OCI-LY3 (cell line): Measurements from ENCODE around the gene HOXD3.

Experiments
- H2AFZ ChIP-seq: fragments of 200-600, 300-600 bp; shearing (Covaris generic); 2 replicates; pipeline ENCODE4 v1.6.0; 2014; ENCODE audit warnings: antibody characterized with exemption, low read depth, low read length
- H3K27ac ChIP-seq: fragments of 200-600, 300-600 bp; sonication (generic); 2 replicates; pipeline ENCODE4 v1.5.1; 2014; ENCODE audit warnings: mild to moderate bottlenecking, low read length, moderate library complexity, mixed read lengths
- H3K27me3 ChIP-seq: fragments of 200-600, 300-600 bp; sonication (generic); 2 replicates; pipeline ENCODE4 v1.6.1; 2014; ENCODE audit warnings: low read depth, low read length, mixed read lengths
- H3K36me3 ChIP-seq: fragments of 200-600, 300-600 bp; sonication (generic); replicated peaks from 2 replicates; pipeline ENCODE3; 2014; ENCODE audit warnings: low read depth, low read length, mixed read lengths
- H3K4me1 ChIP-seq: fragments of 300-600, 200-600 bp; sonication (generic); 2 replicates; pipeline ENCODE4 v1.6.1; 2014; ENCODE audit warnings: low read length, mixed read lengths
- H3K4me2 ChIP-seq: fragments of 200-600, 300-600 bp; sonication (generic); 2 replicates; pipeline ENCODE4 v1.6.1; 2014; ENCODE audit warnings: low read length, mixed read lengths
- H3K4me3 ChIP-seq: fragments of 300-600, 200-600 bp; sonication (generic); 2 replicates; pipeline ENCODE4 v1.5.1; 2014; ENCODE audit warnings: antibody characterized with exemption, mild to moderate bottlenecking, low read length, moderate library complexity
- H3K79me2 ChIP-seq: fragments of 300-600, 200-600 bp; shearing (Covaris generic); 2 replicates; pipeline ENCODE4 v1.6.1; 2014; ENCODE audit warnings: mild to moderate bottlenecking, low read length, mixed read lengths
- H3K9ac ChIP-seq: fragments of 300-600, 200-600 bp; shearing (Covaris generic); 2 replicates; pipeline ENCODE4 v1.6.0; 2014; ENCODE audit warnings: mild to moderate bottlenecking, low read length, moderate library complexity
- H3K9me3 ChIP-seq: fragments of 200-600, 300-600 bp; shearing (Covaris generic); 2 replicates; pipeline ENCODE4 v1.6.1; 2014; ENCODE audit warnings: low read length, mixed read lengths; ENCODE audit not compliant: insufficient read depth
- H4K20me1 ChIP-seq: fragments of 200-600, 300-600 bp; sonication (generic); 2 replicates; pipeline ENCODE4 v1.6.1; 2016; ENCODE audit warnings: low read length, mixed read lengths; ENCODE audit not compliant: insufficient read depth
- EZH2phosphoT487 ChIP-seq: fragments of 200-600 bp; shearing (Covaris generic); IDR thresholded peaks from 2 replicates; pipeline ENCODE4 v1.6.1; 2018; ENCODE audit warnings: antibody characterized with exemption, mixed run types, low read depth
- TF ChIP-seq, protein P1 (sequence below): fragments of 200-600, 300-600 bp; sonication (generic); IDR thresholded peaks from 2 replicates; pipeline ENCODE4 v1.5.1; 2014; ENCODE audit warnings: antibody characterized with exemption, low read length, low read depth

Gene HOXD3

DNA sequence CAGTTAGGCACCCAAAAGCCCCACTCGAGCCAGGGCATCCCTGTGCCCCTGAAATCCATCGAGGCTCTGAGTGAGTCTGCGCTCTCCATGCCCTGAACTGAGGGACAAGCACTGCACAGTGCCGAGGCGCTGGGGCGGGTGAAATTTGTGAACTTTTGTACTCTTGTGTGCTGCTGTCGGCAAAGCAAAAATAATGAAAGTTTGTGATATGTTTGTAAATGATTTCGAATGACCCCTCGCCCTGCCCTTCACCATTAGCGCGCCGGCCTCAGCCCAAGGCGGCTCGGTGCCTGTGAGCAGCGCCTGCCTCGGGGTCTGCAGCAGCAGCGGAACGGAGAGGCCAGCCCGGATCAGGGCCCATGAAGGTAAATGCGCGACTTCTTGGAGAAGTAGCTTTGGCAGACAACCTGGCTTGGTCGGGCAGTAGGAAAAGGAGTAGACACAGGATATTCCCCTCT is 7.6 kb upstream of the HOXD3 start:
- H3K27me3 ChIP-seq = peaks cover 3% of the 10 kb centered on the region; the same call in 1 of the 2 replicates
- no peak overlapping the region for H3K4me3 ChIP-seq
- H3K27ac ChIP-seq = no peak overlapping the region
- no peaks in the 10 kb centered on the region for H3K9me3 ChIP-seq
- H3K36me3 ChIP-seq = no peaks in the 10 kb centered on the region
- TF ChIP-seq, protein P1, sequence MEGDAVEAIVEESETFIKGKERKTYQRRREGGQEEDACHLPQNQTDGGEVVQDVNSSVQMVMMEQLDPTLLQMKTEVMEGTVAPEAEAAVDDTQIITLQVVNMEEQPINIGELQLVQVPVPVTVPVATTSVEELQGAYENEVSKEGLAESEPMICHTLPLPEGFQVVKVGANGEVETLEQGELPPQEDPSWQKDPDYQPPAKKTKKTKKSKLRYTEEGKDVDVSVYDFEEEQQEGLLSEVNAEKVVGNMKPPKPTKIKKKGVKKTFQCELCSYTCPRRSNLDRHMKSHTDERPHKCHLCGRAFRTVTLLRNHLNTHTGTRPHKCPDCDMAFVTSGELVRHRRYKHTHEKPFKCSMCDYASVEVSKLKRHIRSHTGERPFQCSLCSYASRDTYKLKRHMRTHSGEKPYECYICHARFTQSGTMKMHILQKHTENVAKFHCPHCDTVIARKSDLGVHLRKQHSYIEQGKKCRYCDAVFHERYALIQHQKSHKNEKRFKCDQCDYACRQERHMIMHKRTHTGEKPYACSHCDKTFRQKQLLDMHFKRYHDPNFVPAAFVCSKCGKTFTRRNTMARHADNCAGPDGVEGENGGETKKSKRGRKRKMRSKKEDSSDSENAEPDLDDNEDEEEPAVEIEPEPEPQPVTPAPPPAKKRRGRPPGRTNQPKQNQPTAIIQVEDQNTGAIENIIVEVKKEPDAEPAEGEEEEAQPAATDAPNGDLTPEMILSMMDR = no peak
- no peak for TF ChIP-seq EZH2phosphoT487
- no peak overlapping the region for H2AFZ ChIP-seq
- no peaks in the 10 kb centered on the region for H3K79me2 ChIP-seq
- no peaks in the 10 kb centered on the region for H4K20me1 ChIP-seq
- no peak overlapping the region for H3K9ac ChIP-seq
- H3K4me1 ChIP-seq = no peaks in the 10 kb centered on the region
- no peak overlapping the region for H3K4me2 ChIP-seq

DNA sequence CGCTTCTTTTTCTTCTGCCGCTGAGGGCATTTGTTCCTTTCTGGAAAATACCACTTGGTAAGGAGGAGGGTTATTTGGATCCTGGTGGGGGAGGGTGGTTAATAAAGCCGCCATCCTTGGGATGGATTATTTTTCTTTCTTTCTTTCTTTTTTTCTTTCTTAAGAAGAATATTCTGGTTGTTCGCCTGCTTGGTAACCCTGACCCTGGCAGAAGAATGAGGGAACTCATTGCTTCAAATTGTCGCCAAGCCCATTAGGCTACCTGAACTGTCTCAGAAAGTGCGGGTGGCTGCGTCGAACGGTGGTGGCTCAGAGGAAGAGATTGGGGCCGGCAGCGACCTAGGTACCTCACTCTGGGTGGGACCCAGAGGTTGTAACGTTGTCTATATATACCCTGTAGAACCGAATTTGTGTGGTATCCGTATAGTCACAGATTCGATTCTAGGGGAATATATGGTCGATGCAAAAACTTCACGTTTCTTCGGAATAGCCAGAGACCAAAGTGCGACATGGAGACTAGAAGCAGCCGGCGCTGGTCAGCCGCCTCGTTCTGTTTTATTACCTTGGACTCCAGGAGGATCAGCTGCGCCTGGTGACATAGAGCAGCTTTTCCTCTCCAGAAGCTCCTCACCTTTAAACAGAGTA is 7.0 kb upstream of the HOXD3 start:
- Histone ChIP-seq H3K27me3 (peaks cover 3% of the 10 kb centered on the region; the same call in 1 of the 2 replicates), H3K4me2 (no peak overlapping the region), H3K9ac (no peak overlapping the region), H3K36me3 (no peaks in the 10 kb centered on the region), H3K9me3 (no peaks in the 10 kb centered on the region), H3K79me2 (no peaks in the 10 kb centered on the region), H3K4me1 (no peaks in the 10 kb centered on the region), H3K27ac (no peak overlapping the region), H3K4me3 (no peak overlapping the region), H2AFZ (no peak overlapping the region), H4K20me1 (no peaks in the 10 kb centered on the region)
- TF ChIP-seq, protein P1 = no peak
- TF ChIP-seq EZH2phosphoT487 = no peak

DNA sequence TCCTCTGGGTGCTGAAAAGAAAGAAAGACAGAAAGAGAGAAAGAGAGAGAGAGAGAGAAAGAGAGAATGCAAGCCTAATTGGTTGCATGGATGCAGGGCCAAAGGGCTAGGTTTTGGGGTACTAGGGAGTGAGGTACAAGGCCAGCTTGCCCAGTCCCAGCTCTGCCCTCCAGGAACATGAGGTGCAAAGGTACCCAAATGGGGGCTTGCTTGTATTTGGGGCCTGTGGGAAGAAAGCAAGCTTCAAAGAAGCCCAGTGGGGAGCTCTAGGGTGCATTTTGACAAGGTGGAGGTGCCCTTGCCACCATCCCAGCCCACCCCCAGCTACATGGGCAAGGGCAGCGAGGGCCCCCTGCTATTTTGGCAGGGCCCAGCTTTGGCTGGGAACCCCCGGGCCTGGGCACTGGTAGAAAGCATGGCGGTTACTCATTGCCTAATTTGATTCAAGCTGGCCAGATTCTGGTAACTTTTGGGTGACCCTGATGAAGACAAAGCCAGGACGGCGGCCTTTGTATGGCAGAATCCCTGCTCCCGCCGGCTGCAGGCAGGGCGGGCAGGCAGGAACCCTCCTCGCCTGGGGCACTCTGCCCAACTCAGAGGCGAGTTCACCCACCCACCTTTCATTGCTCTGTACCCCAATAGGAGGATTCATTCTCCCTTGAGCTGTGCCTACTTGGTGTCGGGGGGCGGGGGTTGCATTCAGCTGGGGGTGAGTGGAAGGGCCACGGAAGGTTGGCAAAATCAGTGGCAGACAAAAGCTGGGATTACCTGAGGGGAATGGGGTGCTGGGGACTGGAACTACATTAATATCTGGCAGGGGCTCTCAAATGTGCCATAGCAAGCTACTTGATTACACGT is 6.3 kb upstream of the HOXD3 start:
- Histone ChIP-seq H3K79me2 (no peaks in the 10 kb centered on the region), H2AFZ (no peak overlapping the region), H3K4me1 (no peaks in the 10 kb centered on the region), H4K20me1 (no peaks in the 10 kb centered on the region), H3K4me3 (no peak overlapping the region), H3K27ac (no peak overlapping the region), H3K27me3 (peaks cover 3% of the 10 kb centered on the region; the same call in 1 of the 2 replicates), H3K4me2 (no peak overlapping the region), H3K36me3 (no peaks in the 10 kb centered on the region), H3K9ac (no peak overlapping the region), H3K9me3 (no peaks in the 10 kb centered on the region)
- TF ChIP-seq EZH2phosphoT487 = no peak
- TF ChIP-seq, protein P1 = no peak

DNA sequence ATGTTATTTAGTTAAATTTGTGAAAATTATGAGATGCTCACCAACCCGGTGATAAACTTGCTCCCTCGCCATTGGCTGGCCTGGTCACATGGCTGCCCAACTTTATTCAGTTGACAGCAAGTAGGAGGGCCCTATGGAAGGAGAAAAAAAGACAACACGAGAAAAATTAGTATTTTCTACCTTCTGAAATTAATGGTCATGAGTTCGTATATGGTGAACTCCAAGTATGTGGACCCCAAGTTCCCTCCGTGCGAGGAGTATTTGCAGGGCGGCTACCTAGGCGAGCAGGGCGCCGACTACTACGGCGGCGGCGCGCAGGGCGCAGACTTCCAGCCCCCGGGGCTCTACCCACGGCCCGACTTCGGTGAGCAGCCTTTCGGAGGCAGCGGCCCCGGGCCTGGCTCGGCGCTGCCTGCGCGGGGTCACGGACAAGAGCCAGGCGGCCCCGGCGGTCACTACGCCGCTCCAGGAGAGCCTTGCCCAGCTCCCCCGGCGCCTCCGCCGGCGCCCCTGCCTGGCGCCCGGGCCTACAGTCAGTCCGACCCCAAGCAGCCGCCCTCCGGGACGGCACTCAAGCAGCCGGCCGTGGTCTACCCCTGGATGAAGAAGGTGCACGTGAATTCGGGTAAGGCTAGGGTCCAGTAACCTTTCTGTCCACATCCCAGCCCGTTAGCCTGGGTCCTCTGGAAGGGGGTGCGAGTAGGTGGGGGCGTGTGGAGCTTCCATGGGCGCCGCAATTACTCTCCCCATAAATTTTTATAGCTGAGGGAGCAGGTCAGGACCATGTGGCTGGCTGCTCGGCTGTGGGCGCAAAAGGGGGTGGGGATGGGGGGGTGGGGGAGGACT is 5.4 kb upstream of the HOXD3 start, which contains the start of gene HOXD4:
Gene HOXD4 (plus strand): TSS at position 109 of the 846 bp plus-strand sequence. CDS start 84 bp downstream, at position 193.
- no peaks in the 10 kb centered on the region for H3K9me3 ChIP-seq
- no peaks in the 10 kb centered on the region for H4K20me1 ChIP-seq
- no peak within 1 kb of the TSS for H3K4me3 ChIP-seq
- H3K27me3 ChIP-seq = no peaks in the 10 kb centered on the region
- H3K27ac ChIP-seq = no peak within 1 kb of the TSS
- H3K4me2 ChIP-seq = no peak within 1 kb of the TSS
- no peak for TF ChIP-seq EZH2phosphoT487
- H3K36me3 ChIP-seq = no peaks in the 10 kb centered on the region
- no peaks in the 10 kb centered on the region for H3K79me2 ChIP-seq
- no peak within 1 kb of the TSS for H2AFZ ChIP-seq
- H3K9ac ChIP-seq = no peak within 1 kb of the TSS
- no peaks in the 10 kb centered on the region for H3K4me1 ChIP-seq
